H1 (cell line): ENCODE results near the gene HYAL1. TPM values are rescaled to one million over a fixed set of nuclear protein-coding genes. Genes with fewer than 3 reads are reported as not detected.

ENCODE experiments used
- BCL11A ChIP-seq, 2 experiments: IDR thresholded peaks; one replicate each; pipeline ENCODE4 v1.6.1; 2011; ENCODE audit warnings: low read depth in 2 of 2, low read length in 2 of 2, mild to moderate bottlenecking in 2 of 2
- CBX8 ChIP-seq: fragments of 300-800, 300-1000 bp; sonication (generic); IDR thresholded peaks from 2 replicates; pipeline ENCODE4 v1.7.1; 2016; ENCODE audit warnings: low read depth, low read length, borderline replicate concordance
- CEBPB ChIP-seq: IDR thresholded peaks from 2 replicates; pipeline ENCODE4 v1.6.1; 2012; ENCODE audit warnings: low read depth, low read length
- CREB1 ChIP-seq: IDR thresholded peaks from 2 replicates; pipeline ENCODE4 v1.6.1; 2012; ENCODE audit warnings: inconsistent platforms
- EZH2 ChIP-seq: fragments of 200-600 bp; sonication (generic); IDR thresholded peaks from 2 replicates; pipeline ENCODE4 v1.7.1; 2012; ENCODE audit warnings: low read depth, mild to moderate bottlenecking, moderate library complexity, low read length, inconsistent platforms; ENCODE audit not compliant: severe bottlenecking
- KDM4A ChIP-seq: IDR thresholded peaks from one replicate; pipeline ENCODE4 v1.7.1; 2012; ENCODE audit warnings: low read depth, mild to moderate bottlenecking, moderate library complexity, low read length, inconsistent platforms; ENCODE audit not compliant: severe bottlenecking
- RXRA ChIP-seq: IDR thresholded peaks from 2 replicates; pipeline ENCODE4 v1.6.1; 2011; ENCODE audit warnings: low read depth, mild to moderate bottlenecking, low read length, moderate library complexity; ENCODE audit not compliant: insufficient read depth
- TEAD4 ChIP-seq: IDR thresholded peaks from 2 replicates; pipeline ENCODE4 v1.6.1; 2012; ENCODE audit warnings: low read depth, low read length, inconsistent platforms, mixed read lengths
- polyA plus RNA-seq, 7 experiments: library from polyadenylated mRNA; depleted of rRNA in 3 of 7; stranded (reverse) in 5 of 7; unstranded in 2 of 7; fragments of >200 nt in 5 of 7; fragments of 200-250 nt in 2 of 7; gene quantifications; 1 replicate in 5 of 7; 2 replicates in 1 of 7; 4 replicates in 1 of 7; pipeline versions ENCODE4 v1.2.1 to v1.2.3, GENCODE V29; 2011 to 2013; ENCODE audit warnings: missing spikeins in 2 of 7, mixed read lengths in 2 of 7
- total RNA-seq: library from RNA; stranded (reverse); fragmentation: NEBNext Ultra II Directional; extraction: Animal tissue kit (Norgen Biotek cat#: 25700); gene quantifications from 2 replicates; pipeline ENCODE4 v1.2.1, GENCODE V29; 2021

HYAL1 gene
- total and polyA plus RNA-seq, 2 of the 8 experiments (the other 6 are each of a cell fraction or from before 2014, with no cell fraction given): 2.0 to 5.4 TPM

- TF ChIP-seq EZH2 (no peak), CREB1 (no peak), CBX8 (no peak), KDM4A (no peak), RXRA (no peak), TEAD4 (no peak), CEBPB (no peak), BCL11A (IDR thresholded peaks at IDR 0.05; ENCODE audit: low read depth in 2 of 2, low read length in 2 of 2) (no peak)
Measured at GRCh38 chr3:50271314-50271936, 31.9 kb downstream of the HYAL1 start (continued).
